Heart left ventricle (tissue), 16 donors: ENCODE data around the gene NDUFA5. TPM values are rescaled to one million over a fixed set of nuclear protein-coding genes. Genes with fewer than 3 reads are reported as not detected.

ENCODE experiments used
- ATAC-seq, 4 donors: fragments of 200-7000 bp; cut with Tn5 transposase; one replicate each; pipeline ENCODE4 v1.9.1; 2020 to 2022; ENCODE audit warnings: moderate library complexity in 4 of 4, mild to moderate bottlenecking in 3 of 4, moderate number of reproducible peaks in 1 of 4
- DNase-seq, 5 donors: peaks; one replicate each; pipeline ENCODE4 v3.0.0-alpha.2; 2020
- H3K27ac ChIP-seq, 12 donors: fragments of 200-600 bp; sonication (generic) in 4 of 12; one replicate each; pipeline versions ENCODE4 v1.5.0 to v1.8.0; 2016 to 2022; ENCODE audit warnings: mild to moderate bottlenecking in 2 of 12
- H3K27me3 ChIP-seq, 9 donors: fragments of 200-600 bp; sonication (generic) in 2 of 9; one replicate each; pipeline versions ENCODE4 v1.5.1 to v1.8.0; 2016 to 2022; ENCODE audit warnings: mild to moderate bottlenecking in 3 of 9
- H3K36me3 ChIP-seq, 9 donors: fragments of 200-600 bp; sonication (generic) in 2 of 9; one replicate each; pipeline versions ENCODE4 v1.5.0 to v1.8.0; 2018 to 2022; ENCODE audit warnings: mild to moderate bottlenecking in 2 of 9
- H3K4me1 ChIP-seq, 12 donors: fragments of 200-600 bp; sonication (generic) in 4 of 12; one replicate each; pipeline versions ENCODE4 v1.5.0 to v1.8.0; 2016 to 2022; ENCODE audit warnings: mild to moderate bottlenecking in 3 of 12
- H3K4me3 ChIP-seq, 12 donors: fragments of 200-600 bp; sonication (generic) in 4 of 12; one replicate each; pipeline versions ENCODE4 v1.5.0 to v1.8.0; 2017 to 2022; ENCODE audit warnings: mild to moderate bottlenecking in 9 of 12, moderate library complexity in 4 of 12
- H3K9me3 ChIP-seq, 12 donors: fragments of 200-600 bp; sonication (generic) in 4 of 12; one replicate each; pipeline versions ENCODE4 v1.5.0 to v1.8.0; 2016 to 2022; ENCODE audit warnings: mild to moderate bottlenecking in 1 of 12
- POLR2A ChIP-seq, 2 donors: fragments of 450-650 bp; IDR thresholded peaks; one replicate each; pipeline ENCODE4 v1.6.1; 2017; ENCODE audit warnings: antibody characterized with exemption in 2 of 2, mild to moderate bottlenecking in 2 of 2, moderate library complexity in 2 of 2
- WGBS, 4 donors: extraction: QIAGEN DNeasy Blood & Tissue Kit in 2 of 4; methylation state at CpG; one replicate each; pipeline versions ENCODE4 v1.1.5 to v1.1.7; 2013 to 2018; 5-methylcytosine and 5-hydroxymethylcytosine counted together
- intact Hi-C, 10 donors: fragments of 100-400 bp; cut with DNase I; formaldehyde crosslinking; loops; one replicate each; pipeline versions ENCODE4 v1.11.1 to v1.14.2; 2022
- polyA plus RNA-seq, 2 donors: library from polyadenylated mRNA; stranded (reverse); fragments of 200-250 nt; gene quantifications; one replicate each; pipeline ENCODE4 v1.2.3, GENCODE V29; 2013
- total RNA-seq, 9 donors: library from RNA; depleted of rRNA in 2 of 9; stranded (reverse); fragments of >200 nt in 2 of 9; fragmentation: NEBNext Ultra II Directional in 3 of 9; extraction: Animal tissue kit (Norgen Biotek cat#: 25700) in 3 of 9; gene quantifications; one replicate each; pipeline versions ENCODE4 v1.1.0 to v1.2.4, GENCODE V29; 2016 to 2023
- TF ChIP-seq, protein P1 (sequence below), 12 donors: fragments of 200-600 bp; sonication (generic) in 4 of 12; IDR thresholded peaks; one replicate each; pipeline versions ENCODE4 v1.5.0 to v1.8.0; 2018 to 2022; ENCODE audit warnings: antibody characterized with exemption in 12 of 12, mild to moderate bottlenecking in 5 of 12
- donor health status: ischemic (EF 13 %, LVEDD 7.1; RV severe dilation, severe dysfunction).
- donor health status: healthy with polysubstance abuse.
- donor health status: DM: no; HTN: yes; CAD: no.
- donor health status: DM: no; HTN: no; CAD: no.
- donor health status: ischemic (EF 25% LVEDD 6.9; RV normal size, moderate dysfunction).
- donor health status: ischemic (EF 25% LVEDD 5.7; RV mildly dilated, moderate dysfunction).
- donor health status: healthy.
- donor health status: DM: yes; HTN: yes; CAD: no.
- donor health status: ischemic (EF 35%, LVEDD 5.7; RV mildly dilated, moderate dysfunction).
- donor health status: nonischemic (EF 11% LVEDD 7.7; RV severe dilation, severe dysfunction).
- donor health status: DM: yes; HTN: yes; CAD: no.
- donor health status: PGD.
- donor health status: ischemic (EF 29% LVEDD 5.4; RV normal size, mild dysfunction).
- donor health status: nonischemic (EF 23%, LVEDD 6.1; RV moderate dilation, normal function).

Gene NDUFA5
- total and polyA plus RNA-seq, 11 donors = 109 to 415 (median 245) TPM

DNA sequence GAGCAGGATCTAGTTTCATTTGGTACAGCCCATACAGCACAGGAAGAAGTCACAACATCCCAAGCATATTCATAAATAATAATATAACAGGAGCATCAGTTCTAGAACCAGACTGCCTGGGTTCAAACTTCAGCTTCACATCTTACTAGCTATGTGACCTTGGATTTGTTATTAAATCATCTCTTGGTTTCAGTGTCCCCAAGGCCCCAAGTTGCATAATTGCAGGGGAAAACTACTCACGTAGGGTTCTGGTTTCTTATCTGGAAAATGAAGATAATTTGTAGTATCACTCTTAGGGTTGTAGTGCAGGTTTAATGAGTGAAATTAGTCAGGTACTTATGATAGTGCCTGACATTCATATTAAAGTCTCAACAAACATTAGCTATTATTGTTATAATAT lies 17.7 kb downstream of the NDUFA5 start:
- WGBS, 4 donors = 25 to 50% (median 36%) methylated on average over 1 of the region's 1 CpG
- TF ChIP-seq, protein P1, sequence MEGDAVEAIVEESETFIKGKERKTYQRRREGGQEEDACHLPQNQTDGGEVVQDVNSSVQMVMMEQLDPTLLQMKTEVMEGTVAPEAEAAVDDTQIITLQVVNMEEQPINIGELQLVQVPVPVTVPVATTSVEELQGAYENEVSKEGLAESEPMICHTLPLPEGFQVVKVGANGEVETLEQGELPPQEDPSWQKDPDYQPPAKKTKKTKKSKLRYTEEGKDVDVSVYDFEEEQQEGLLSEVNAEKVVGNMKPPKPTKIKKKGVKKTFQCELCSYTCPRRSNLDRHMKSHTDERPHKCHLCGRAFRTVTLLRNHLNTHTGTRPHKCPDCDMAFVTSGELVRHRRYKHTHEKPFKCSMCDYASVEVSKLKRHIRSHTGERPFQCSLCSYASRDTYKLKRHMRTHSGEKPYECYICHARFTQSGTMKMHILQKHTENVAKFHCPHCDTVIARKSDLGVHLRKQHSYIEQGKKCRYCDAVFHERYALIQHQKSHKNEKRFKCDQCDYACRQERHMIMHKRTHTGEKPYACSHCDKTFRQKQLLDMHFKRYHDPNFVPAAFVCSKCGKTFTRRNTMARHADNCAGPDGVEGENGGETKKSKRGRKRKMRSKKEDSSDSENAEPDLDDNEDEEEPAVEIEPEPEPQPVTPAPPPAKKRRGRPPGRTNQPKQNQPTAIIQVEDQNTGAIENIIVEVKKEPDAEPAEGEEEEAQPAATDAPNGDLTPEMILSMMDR (IDR thresholded peaks at IDR 0.05) = no peak
- TF ChIP-seq POLR2A (IDR thresholded peaks at IDR 0.05) = no peak
- DNase-seq (no peak), ATAC-seq (no peak)
- Histone ChIP-seq H3K4me3 (no peak overlapping the region), H3K27ac (no peak overlapping the region), H3K36me3 (peaks cover 0 to 49% (median 21%) of the 10 kb centered on the region in 9 donors), H3K9me3 (no peaks in the 10 kb centered on the region), H3K27me3 (no peaks in the 10 kb centered on the region), H3K4me1 (peaks cover 0 to 8% (median 0%) of the 10 kb centered on the region in 12 donors)
- intact Hi-C loops = loop anchor here in 6 of 10 donors (5.0 kb wide), 2 partner anchors 43 to 48 kb away; no protein-coding TSS in a partner anchor

DNA sequence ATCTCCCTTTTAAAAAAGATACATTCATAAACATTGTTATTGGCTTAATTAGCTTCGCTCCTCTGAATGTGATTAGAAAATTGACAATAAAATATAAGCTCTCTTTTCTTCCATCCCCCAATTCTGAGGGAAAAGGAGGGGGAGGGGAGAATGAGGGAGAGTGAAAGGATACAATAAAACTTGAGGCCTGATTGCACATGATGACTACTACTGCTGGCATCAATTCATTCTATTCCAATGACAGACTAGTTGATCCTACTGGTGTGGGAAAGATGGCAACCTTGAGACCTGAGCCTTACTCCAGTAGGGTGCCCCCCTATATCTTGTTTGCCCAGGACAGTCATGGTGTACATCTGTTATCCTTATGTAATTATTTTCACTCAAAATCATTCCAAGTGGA lies 18.7 kb downstream of the NDUFA5 start:
- H3K9me3 ChIP-seq = no peaks in the 10 kb centered on the region
- no peak for DNase-seq
- 94 to 100% (median 99%) methylated on average over 1 of the region's 1 CpG for WGBS, 4 donors
- H3K27me3 ChIP-seq = no peaks in the 10 kb centered on the region
- ATAC-seq = no peak
- intact Hi-C loops = loop anchor here in 6 of 10 donors (5.0 kb wide), 2 partner anchors 42 to 47 kb away; no protein-coding TSS in a partner anchor
- TF ChIP-seq POLR2A (IDR thresholded peaks at IDR 0.05) = no peak
- TF ChIP-seq, protein P1 (IDR thresholded peaks at IDR 0.05) = no peak
- H3K27ac ChIP-seq = no peak overlapping the region
- no peak overlapping the region for H3K4me3 ChIP-seq
- H3K36me3 ChIP-seq = peaks cover 0 to 43% (median 18%) of the 10 kb centered on the region in 9 donors
- H3K4me1 ChIP-seq = peaks cover 0 to 12% (median 3%) of the 10 kb centered on the region in 12 donors

DNA sequence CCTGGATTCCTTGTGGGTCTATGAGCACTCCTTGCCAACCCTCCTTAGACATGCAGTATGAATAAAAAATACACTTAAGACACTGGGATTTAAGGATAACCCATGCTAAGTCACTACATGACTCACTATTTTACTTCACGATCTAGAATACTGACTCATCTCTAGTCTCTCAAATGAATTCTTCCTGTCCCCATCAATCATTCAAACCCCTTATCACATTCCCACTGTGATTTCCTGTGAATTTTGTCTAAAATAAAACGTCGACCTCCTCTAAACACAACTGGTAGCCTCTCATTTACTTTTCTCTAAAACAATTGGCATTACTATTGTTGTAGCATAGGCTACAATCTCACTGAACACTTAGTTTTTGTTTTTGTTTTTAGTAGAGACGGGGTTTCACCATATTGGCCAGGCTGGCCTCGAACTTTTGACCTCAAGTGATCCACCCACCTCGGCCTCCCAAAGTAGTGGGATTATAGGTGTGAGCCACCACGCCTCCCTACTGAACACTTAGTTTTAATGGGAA lies 19.4 kb downstream of the NDUFA5 start:
- DNase-seq = no peak
- Histone ChIP-seq H3K4me3 (no peak overlapping the region), H3K36me3 (peaks cover 0 to 36% (median 11%) of the 10 kb centered on the region in 9 donors), H3K4me1 (peaks cover 0 to 18% (median 8%) of the 10 kb centered on the region in 12 donors), H3K27ac (no peak overlapping the region), H3K9me3 (no peaks in the 10 kb centered on the region), H3K27me3 (no peaks in the 10 kb centered on the region)
- WGBS, 4 donors = 64 to 74% (median 70%) methylated on average over 7 of the region's 7 CpGs
- TF ChIP-seq, protein P1 (IDR thresholded peaks at IDR 0.05) = no peak
- no peak for TF ChIP-seq POLR2A (IDR thresholded peaks at IDR 0.05)
- no peak for ATAC-seq
- intact Hi-C loops = loop anchor here in 6 of 10 donors (5.0 kb wide), 2 partner anchors 41 to 46 kb away; no protein-coding TSS in a partner anchor

DNA sequence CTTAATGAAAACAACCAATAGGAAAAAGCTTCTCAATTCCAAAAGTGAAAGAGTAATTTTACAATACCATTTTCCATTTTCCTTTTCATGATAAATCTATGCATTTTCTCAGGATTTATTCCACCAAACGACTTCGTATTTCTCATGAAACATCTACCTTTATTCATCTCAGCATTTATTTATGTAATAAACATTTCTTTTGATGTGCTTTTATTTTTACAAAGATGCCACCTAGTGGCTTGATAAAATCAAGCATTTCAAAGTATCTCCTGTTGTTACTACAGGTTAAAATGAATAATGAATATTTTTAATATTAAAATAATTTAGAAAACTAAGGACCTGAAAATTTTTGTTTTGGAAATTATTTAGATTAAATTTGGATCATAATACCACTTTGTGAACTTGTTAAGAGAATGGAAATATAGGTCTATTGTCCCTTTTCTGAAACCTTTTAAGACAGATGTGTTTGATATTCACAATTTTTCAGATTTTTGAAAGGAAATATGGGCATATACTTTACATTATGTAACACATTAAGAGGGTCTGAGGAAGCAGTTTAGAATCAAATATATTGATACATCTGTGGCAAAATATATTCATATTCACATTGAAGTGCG lies 20.5 kb downstream of the NDUFA5 start:
- no peaks in the 10 kb centered on the region for H3K9me3 ChIP-seq
- intact Hi-C loops = loop anchor here in 6 of 10 donors (2.0 to 5.0 kb wide), 3 partner anchors 20 to 45 kb away; partner anchors contain the start of gene NDUFA5 (in 1 of the 6)
- no peak overlapping the region for H3K4me3 ChIP-seq
- H3K4me1 ChIP-seq = peaks cover 0 to 23% (median 9%) of the 10 kb centered on the region in 12 donors
- DNase-seq = no peak
- no peak for TF ChIP-seq POLR2A (IDR thresholded peaks at IDR 0.05)
- TF ChIP-seq, protein P1 (IDR thresholded peaks at IDR 0.05) = peak; percentile 13 to 71 (median 47)
- H3K27ac ChIP-seq = no peak overlapping the region
- H3K36me3 ChIP-seq = peaks cover 0 to 29% (median 8%) of the 10 kb centered on the region in 9 donors
- no peak for ATAC-seq
- no peaks in the 10 kb centered on the region for H3K27me3 ChIP-seq
- WGBS, 4 donors = 41 to 59% (median 50%) methylated on average over 3 of the region's 3 CpGs
